Prostate gland (tissue), 2 donors: Measurements from ENCODE around the gene ZBTB4. TPM values are rescaled to one million over a fixed set of nuclear protein-coding genes. Genes with fewer than 3 reads are reported as not detected.
A peak's percentile ranks its signal among the peaks of the same experiment; 100 is the strongest.

Experiments used
- DNase-seq: peaks from one replicate; pipeline ENCODE4 v3.0.0-alpha.2; 2019; ENCODE audit warnings: low spot score
- H3K27ac ChIP-seq, 2 donors: fragments of 200-600 bp; sonication (generic); 2 replicates each; pipeline ENCODE4 v1.5.1; 2017 to 2019
- H3K27me3 ChIP-seq: fragments of 200-600 bp; sonication (generic); replicated peaks from 2 replicates; pipeline ENCODE4 v1.5.1; 2019; ENCODE audit not compliant: insufficient read depth
- H3K36me3 ChIP-seq, 2 donors: fragments of 200-600 bp; sonication (generic); 1 replicate in 1 of 2; 2 replicates in 1 of 2; pipeline versions ENCODE4 v1.5.1 to v1.8.1; 2017 to 2019
- H3K4me1 ChIP-seq: fragments of 200-600 bp; sonication (generic); replicated peaks from 2 replicates; pipeline ENCODE4 v1.5.1; 2019
- H3K4me3 ChIP-seq, 2 donors: fragments of 200-600 bp; sonication (generic); 2 replicates each; pipeline ENCODE4 v1.5.1; 2017 to 2019
- H3K9me3 ChIP-seq: fragments of 200-600 bp; sonication (generic); 2 replicates; pipeline ENCODE4 v1.5.1; 2017
- POLR2A ChIP-seq: fragments of 450-650 bp; IDR thresholded peaks from one replicate; pipeline ENCODE4 v1.6.1; 2016; ENCODE audit warnings: antibody characterized with exemption, mild to moderate bottlenecking
- POLR2AphosphoS5 ChIP-seq: sonication (generic); formaldehyde crosslinking; IDR thresholded peaks from one replicate; pipeline ENCODE4 v1.6.1; 2017; ENCODE audit warnings: antibody characterized with exemption
- WGBS: methylation state at CpG from one replicate; pipeline ENCODE4 v1.1.5; 2018; 5-methylcytosine and 5-hydroxymethylcytosine counted together
- intact Hi-C: fragments of 100-400 bp; cut with DNase I; formaldehyde crosslinking; loops from one replicate; pipeline ENCODE4 v1.14.2; 2022
- total RNA-seq, 2 donors: library from RNA; depleted of rRNA; stranded (reverse); fragments of >200 nt; gene quantifications; one replicate each; pipeline ENCODE4 v1.1.0, GENCODE V29; 2016
- TF ChIP-seq, protein P1 (sequence below), 4 experiments: fragments of 200-600 bp in 2 of 4; fragments of 450-650 bp in 2 of 4; sonication (generic) in 2 of 4; IDR thresholded peaks; 1 replicate in 3 of 4; 2 replicates in 1 of 4; pipeline ENCODE4 v1.5.1; 2016 to 2019; ENCODE audit warnings: antibody characterized with exemption in 4 of 4, mild to moderate bottlenecking in 2 of 4, moderate library complexity in 2 of 4

The ZBTB4 gene
- total RNA-seq, 2 donors from 2014 or later, result 60.5 to 69.4 TPM

DNA sequence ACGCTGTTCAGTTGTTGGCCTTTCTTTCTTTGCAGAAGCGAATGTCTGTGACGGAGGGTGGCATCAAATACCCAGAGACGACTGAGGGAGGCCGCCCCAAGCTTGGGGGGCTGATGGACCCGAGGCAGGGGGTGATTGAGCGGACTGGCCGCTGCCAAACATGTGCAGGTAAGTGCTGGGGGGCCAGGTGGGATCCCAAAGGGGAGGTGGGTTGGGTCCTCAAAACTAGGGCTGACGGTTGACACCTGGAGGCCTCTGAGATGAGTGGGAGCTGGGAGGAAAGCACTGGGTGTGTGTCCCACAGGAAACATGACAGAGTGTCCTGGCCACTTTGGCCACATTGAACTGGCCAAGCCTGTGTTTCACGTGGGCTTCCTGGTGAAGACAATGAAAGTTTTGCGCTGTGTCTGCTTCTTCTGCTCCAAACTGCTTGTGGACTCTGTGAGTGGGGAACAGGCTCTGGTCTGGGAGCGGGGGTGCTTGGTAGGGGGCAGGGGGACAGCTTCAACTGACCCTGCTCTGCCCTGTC, 16.5 kb upstream of the ZBTB4 start:
- TF ChIP-seq, protein P1, sequence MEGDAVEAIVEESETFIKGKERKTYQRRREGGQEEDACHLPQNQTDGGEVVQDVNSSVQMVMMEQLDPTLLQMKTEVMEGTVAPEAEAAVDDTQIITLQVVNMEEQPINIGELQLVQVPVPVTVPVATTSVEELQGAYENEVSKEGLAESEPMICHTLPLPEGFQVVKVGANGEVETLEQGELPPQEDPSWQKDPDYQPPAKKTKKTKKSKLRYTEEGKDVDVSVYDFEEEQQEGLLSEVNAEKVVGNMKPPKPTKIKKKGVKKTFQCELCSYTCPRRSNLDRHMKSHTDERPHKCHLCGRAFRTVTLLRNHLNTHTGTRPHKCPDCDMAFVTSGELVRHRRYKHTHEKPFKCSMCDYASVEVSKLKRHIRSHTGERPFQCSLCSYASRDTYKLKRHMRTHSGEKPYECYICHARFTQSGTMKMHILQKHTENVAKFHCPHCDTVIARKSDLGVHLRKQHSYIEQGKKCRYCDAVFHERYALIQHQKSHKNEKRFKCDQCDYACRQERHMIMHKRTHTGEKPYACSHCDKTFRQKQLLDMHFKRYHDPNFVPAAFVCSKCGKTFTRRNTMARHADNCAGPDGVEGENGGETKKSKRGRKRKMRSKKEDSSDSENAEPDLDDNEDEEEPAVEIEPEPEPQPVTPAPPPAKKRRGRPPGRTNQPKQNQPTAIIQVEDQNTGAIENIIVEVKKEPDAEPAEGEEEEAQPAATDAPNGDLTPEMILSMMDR (IDR thresholded peaks at IDR 0.05), result no peak
- TF ChIP-seq POLR2A (no peak), POLR2AphosphoS5 (no peak)
- no peak for DNase-seq
- no peaks in the 10 kb centered on the region for H3K4me1 ChIP-seq
- WGBS, result 83% methylated on average over 12 of the region's 12 CpGs
- H3K9me3 ChIP-seq, result no peaks in the 10 kb centered on the region
- H3K36me3 ChIP-seq, result peaks cover 13 to 38% of the 10 kb centered on the region in 2 donors
- H3K27ac ChIP-seq, result no peak overlapping the region
- H3K4me3 ChIP-seq, result no peak overlapping the region
- intact Hi-C loops, result no loop called here
- H3K27me3 ChIP-seq, result no peaks in the 10 kb centered on the region

DNA sequence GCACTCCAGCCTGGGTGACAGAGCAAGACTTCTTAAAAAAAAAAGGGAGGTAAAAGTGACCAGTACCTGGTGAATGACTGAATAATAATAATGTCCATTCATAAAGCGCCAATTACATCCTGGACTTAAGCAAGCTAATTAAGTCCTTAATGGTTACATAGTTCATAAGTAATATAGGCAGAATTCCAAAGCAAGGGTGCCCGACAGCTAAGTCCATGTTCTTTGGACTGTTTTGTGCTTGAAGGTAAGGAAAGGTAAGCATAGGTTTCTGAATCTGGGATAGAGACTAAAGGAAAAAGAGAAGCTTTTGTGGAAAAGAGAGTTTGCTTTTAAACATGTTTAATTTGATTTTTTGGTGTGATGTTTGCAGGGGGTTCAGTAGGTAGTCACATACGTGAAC, 14.5 kb upstream of the ZBTB4 start:
- H3K4me1 ChIP-seq, result no peaks in the 10 kb centered on the region
- no peaks in the 10 kb centered on the region for H3K9me3 ChIP-seq
- peaks cover 4 to 27% of the 10 kb centered on the region in 2 donors for H3K36me3 ChIP-seq
- intact Hi-C loops, result no loop called here
- H3K27ac ChIP-seq, result no peak overlapping the region
- DNase-seq, result no peak
- TF ChIP-seq, protein P1 (IDR thresholded peaks at IDR 0.05), result no peak
- TF ChIP-seq POLR2A (no peak), POLR2AphosphoS5 (no peak)
- no peak overlapping the region for H3K4me3 ChIP-seq
- no peaks in the 10 kb centered on the region for H3K27me3 ChIP-seq
- WGBS, result 89% methylated on average over 3 of the region's 3 CpGs

DNA sequence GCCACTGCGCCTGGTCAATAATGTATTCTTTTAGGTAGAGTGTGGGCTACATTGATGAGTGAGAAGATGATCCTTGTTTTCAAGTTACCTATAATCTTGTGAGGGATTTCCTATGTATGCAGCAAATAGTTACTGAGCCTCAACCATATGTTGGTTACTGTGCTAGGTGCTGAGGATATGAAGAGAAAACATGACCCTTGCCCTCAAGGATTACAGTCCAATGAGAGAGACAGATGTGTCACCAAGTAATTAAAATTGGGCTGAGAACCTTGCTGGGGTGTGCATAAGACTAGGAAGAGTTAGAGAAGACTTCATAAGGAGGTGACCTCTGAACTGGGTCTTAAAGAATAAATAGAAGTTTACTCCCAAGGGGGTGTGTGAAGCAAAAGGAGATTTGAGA, 12.2 kb upstream of the ZBTB4 start:
- no peaks in the 10 kb centered on the region for H3K9me3 ChIP-seq
- peaks cover 4 to 10% of the 10 kb centered on the region in 2 donors for H3K36me3 ChIP-seq
- no peaks in the 10 kb centered on the region for H3K27me3 ChIP-seq
- TF ChIP-seq POLR2A (no peak), POLR2AphosphoS5 (no peak)
- TF ChIP-seq, protein P1 (IDR thresholded peaks at IDR 0.05), result no peak
- no peak for DNase-seq
- no peak overlapping the region for H3K4me3 ChIP-seq
- H3K27ac ChIP-seq, result no peak overlapping the region
- no peaks in the 10 kb centered on the region for H3K4me1 ChIP-seq
- WGBS, result 93% methylated on average over 1 of the region's 1 CpG
- intact Hi-C loops, result no loop called here

DNA sequence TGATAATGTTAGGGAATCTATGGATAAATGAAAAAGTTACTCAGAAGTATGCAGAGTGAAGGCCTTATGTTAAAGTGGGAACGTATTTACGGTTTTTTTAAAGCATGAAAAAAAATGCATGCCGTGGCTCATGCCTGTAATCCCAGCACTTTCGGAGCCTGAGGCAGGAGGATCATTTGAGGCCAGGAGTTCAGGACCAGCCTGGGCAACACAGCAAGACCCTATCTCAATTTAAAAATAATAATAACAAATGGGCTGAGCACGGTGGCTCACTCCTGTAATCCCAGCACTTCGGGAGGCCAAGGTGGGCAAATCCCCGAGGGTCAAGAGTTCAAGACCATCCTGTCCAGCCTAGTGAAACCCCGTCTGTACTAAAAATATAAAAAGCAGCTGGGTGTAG, 10.7 kb upstream of the ZBTB4 start:
- peaks cover 2% of the 10 kb centered on the region for H3K4me1 ChIP-seq
- no peaks in the 10 kb centered on the region for H3K27me3 ChIP-seq
- intact Hi-C loops, result no loop called here
- H3K27ac ChIP-seq, result no peak overlapping the region
- no peaks in the 10 kb centered on the region for H3K36me3 ChIP-seq
- H3K4me3 ChIP-seq, result no peak overlapping the region
- WGBS, result 76% methylated on average over 8 of the region's 8 CpGs
- no peaks in the 10 kb centered on the region for H3K9me3 ChIP-seq
- no peak for DNase-seq
- TF ChIP-seq POLR2A (no peak), POLR2AphosphoS5 (no peak)
- TF ChIP-seq, protein P1 (IDR thresholded peaks at IDR 0.05), result no peak

DNA sequence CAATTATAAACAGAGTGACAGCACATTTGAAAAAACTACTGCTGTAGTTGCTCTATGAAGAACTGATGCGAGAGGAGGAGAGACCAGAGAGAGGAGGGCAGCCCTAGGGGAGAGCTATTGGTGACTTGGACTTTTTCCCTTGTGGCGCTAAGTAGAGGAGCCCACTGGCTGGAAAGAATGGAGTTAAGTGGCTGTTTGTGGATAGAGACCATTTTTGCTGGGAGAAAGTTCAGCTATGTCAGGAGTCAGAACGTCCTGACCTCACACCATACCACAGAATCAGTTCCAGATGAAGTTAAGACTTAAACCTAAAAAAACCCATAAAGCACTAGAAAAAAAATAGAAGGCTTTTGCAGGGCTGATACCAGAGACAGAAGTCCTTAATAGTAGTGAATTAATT, 6.8 kb upstream of the ZBTB4 start:
- 27% methylated on average over 3 of the region's 3 CpGs for WGBS
- Histone ChIP-seq H3K9me3 (no peaks in the 10 kb centered on the region), H3K27me3 (no peaks in the 10 kb centered on the region), H3K36me3 (no peaks in the 10 kb centered on the region), H3K4me3 (peak overlapping the region; percentile 63 to 72), H3K4me1 (peaks cover 2% of the 10 kb centered on the region), H3K27ac (peak overlapping the region; percentile 31 to 100)
- intact Hi-C loops, result loop anchor here (10.0 kb wide), 2 partner anchors 131 to 199 kb away; partner anchors contain the start of genes KCTD11, TMEM95, TP53 and WRAP53
- no peak for TF ChIP-seq POLR2AphosphoS5
- no peak for TF ChIP-seq POLR2A
- TF ChIP-seq, protein P1 (IDR thresholded peaks at IDR 0.05), result no peak
- DNase-seq, result no peak
